ENCODE data around the gene PPAT.

- TF ChIP-seq CTCF (IDR thresholded peaks at IDR 0.05), result no peak
- no peak for TF ChIP-seq POLR2AphosphoS5 (IDR thresholded peaks at IDR 0.05)
- no peak for TF ChIP-seq POLR2A (IDR thresholded peaks at IDR 0.05)
- no peak for TF ChIP-seq EP300 (IDR thresholded peaks at IDR 0.05)
These were observed 8.2 kb downstream of the PPAT start for GRCh38 chr4:56427179-56427578.
